SK-N-DZ (cell line): Measurements from ENCODE around the gene TSPAN5.
"Not testable (repeated sequence)": the region's sequence is repeated elsewhere in the genome, so short reads cannot be mapped to it uniquely, and the experiment has no call there.

Experiments
- DNase-seq: peaks from one replicate; pipeline ENCODE4 v3.0.0-alpha.2; 2015; ENCODE audit warnings: low spot score

Gene TSPAN5

DNA sequence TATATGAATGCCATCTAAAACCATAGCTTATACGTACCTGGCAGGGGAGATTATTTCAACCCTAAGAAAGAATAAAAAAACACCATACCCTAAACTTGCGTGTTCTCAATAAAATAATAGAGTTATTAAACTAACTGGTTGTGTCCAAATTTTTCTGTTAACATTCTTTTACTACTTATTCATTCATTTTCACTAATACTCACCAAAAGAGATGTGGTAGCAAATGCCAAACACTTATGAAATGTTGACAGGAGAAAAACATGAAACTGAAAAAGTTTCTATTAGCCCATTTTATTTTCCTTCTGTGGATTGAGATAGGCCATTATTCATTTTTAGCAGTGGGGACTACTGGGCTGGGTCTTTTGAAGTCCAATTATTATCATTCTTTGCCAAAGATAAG lies 102.0 kb downstream of the TSPAN5 start:
- no peak for DNase-seq

DNA sequence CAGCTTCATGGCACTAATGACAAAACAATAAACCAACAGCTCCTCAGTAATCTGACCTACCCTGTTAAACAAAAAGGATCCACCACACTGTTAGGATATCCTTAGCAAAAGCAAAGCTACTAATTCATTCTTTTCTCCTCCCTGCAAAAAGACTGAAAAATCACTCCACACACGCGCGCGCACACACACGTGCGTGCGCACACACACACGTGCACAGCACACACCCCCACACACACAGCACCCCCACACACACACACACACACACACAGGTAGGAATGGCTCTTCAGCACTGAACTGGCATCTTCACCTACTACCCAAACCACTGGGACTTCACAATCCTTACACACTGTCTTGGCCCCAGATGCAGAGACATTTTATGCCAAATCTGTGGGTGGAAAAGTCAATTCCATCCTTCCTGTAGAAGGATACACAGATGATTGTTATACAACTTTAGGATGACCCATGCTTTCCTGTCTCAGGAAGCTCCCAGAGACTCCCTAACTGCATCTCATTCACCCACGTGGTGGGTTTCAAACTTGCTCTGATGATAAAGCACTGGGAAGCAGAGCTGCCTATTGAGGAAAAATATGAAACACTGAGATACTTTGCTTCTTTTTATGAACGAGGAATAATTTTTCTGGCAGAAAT lies 102.5 kb downstream of the TSPAN5 start:
- no peak for DNase-seq

DNA sequence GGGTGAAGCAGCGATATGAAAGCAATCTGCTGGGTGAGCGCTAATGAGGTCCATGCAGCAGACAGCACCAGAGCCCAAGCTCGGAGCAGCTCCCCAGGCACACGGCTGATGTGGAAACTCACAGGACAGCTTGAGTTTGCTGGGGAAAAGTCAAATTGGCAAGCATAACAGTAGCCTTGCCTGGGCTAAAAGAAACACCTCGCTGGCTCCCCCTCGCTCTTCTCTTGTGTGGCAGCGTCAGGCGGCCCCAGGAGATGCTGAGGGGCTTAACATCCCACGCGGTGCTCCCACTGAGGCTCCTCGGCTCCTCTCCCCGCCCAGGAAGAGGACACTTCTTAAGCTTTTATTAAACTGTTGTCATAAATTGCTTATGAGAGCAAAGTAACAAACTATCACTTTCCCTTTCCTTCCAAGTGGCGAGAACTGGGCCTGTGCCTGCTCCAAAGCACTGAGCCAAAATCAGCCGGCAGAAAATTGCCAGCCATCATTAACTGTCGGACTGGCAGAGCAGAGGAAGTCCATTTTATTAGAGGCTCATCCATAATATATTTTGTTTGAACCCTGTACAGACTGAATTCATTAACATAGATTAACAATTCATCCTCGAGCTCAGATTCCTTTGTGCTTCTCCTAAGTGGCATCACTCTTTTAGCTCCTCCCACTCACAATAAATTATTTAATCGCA lies 111.4 kb downstream of the TSPAN5 start:
- DNase-seq = no peak

- no peak for DNase-seq
Observed at GRCh38 chr4:98544818-98545414, 113.5 kb downstream of the TSPAN5 start.

- no peak for DNase-seq
Observed at GRCh38 chr4:98544141-98544817, 114.1 kb downstream of the TSPAN5 start.

DNA sequence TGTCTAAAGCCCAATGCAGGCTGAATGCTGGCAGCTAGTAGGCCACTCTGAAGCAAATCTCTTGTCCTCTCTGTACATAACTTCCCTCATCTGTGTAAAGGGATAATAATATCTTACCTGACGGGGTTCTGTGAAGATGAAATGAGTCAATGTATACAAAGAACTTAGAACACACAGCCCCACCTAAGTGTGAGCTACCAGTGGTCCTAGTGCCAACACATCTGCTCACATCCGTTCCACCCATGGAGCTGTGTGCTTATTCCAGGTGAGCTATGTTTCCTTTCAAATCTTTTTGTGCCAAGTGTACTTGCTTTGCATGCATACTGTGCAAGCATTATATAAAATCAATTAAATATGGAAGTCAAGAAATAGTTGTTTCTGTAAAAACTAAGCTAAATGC lies 116.4 kb downstream of the TSPAN5 start:
- DNase-seq = no peak

GRCh38 chr4:98540803-98541202 lies 117.6 kb downstream of the TSPAN5 start:
- DNase-seq = no peak

DNA sequence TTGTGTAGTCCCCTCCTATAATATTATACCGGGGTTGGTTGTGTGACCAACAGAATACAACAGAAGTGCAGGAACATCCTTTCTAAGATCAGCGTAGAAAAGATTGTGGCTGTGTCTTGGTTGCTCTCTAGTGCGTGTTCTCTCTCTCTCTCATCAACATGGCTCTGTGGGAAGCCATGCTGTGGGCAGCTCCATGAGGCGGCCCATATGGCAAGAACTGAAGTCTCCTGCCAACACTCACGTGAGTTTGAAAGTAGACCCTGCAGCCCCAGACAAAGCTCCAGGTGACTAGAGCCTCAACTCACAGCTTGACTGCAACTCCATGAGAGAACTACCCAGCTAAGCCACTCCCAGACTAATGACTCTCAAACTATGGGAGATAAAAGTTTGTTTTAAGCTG lies 118.7 kb downstream of the TSPAN5 start:
- DNase-seq = no peak

- no peak for DNase-seq
Observed at GRCh38 chr4:98539299-98539698, 119.1 kb downstream of the TSPAN5 start.

DNA sequence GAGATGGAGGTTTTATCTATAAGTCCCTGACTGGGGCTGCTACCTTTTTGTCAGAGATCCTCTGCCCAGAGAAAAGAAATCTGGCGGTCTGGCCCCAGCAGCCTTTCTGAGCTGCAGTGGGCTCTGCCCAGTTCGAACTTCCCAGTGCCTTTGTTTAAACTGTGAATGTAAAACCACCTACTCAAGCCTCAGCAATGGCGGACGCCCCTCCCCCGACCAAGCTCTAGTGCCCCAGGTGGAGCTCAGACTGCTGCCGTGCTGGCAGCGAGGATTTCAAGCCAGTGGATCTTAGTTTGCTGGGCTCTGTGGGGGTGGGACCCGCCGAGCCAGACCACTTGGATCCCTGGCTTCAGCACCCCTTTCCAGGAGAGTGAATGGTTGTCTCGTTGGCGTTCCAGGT lies 121.8 kb downstream of the TSPAN5 start:
- DNase-seq = no peak

- DNase-seq = not testable (repeated sequence)
Observed at GRCh38 chr4:98534146-98534545, 124.3 kb downstream of the TSPAN5 start.

GRCh38 chr4:98530572-98530971 lies 127.8 kb downstream of the TSPAN5 start:
- no peak for DNase-seq

DNA sequence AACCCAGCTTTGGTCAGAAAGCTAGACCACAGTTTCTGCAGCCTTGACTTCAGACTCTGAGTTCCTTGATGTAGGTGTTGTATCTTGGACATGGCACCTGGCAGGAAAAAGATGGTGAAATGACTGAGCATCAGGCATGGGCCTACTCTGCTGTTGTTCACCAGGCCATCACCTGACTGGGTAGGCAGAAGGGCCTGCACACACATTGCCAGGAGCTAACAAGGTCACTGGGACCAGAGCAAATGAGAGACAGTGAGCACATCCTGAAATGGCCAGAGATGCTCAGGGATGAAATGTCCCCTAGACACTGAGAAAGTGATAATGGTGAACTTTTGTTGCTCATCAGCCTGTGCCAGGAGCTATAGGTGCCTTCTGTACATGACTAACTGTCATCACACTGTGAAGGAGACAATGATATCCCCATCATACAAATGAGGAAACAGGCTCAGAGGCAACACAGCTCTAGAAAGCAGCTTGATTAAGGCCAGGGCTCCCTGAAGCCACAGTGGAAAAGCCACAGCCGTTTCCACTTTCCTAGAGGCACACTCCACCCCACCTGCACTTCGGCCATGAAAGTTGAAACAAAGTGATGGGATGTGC lies 128.3 kb downstream of the TSPAN5 start:
- no peak for DNase-seq

DNA sequence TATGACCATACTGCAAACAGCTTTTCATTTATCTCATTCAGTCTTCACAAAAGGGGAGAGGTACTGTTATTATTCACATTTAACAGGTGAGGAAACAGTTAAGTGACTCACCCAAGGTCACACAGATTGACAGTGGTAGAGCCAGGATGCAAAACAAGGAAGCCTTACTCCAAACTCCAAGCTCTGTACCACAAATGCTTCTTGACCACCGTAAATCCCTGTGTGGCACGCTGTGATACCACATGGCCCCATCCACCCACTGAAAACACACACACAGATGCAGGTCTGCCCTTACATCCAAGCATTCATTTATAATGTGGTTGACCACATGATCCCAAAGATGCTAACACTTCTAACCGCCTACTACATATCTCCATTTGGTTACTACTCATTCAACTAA lies 129.5 kb downstream of the TSPAN5 start:
- no peak for DNase-seq

DNA sequence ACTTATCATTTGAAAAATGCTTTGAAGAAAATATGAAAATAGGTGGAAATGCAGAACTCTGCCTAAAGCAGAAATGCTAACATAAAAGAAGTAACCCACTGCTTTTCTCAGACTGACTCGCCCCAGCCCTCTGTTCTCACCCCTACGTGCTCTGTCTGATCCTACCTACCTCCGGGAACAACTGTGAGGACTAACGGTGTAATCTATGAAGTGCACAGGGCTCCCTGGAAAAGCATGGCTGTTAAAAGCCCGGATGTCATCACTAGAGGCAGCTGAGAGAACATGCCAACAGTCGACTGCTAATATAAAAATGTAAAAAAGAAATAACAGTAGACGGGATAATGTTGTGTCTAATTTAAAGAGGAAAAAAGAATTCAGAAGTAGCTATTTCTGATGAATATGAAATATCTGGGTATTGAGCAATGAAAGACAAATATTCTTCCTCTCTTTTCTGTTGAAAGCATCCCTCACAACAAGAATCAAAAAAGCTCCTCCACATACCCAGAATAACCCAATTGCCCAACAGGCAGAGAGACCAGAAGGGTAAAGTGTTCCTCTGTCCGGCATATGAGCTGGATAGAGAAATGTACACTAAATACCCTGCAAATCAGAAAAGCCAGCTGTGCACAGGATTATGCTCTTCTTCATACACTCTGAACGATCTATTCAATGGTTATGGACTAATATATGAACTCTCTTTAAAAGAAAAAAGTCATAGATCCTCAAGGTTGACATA lies 130.7 kb downstream of the TSPAN5 start:
- no peak for DNase-seq

- DNase-seq = no peak
Observed at GRCh38 chr4:98524230-98524629, 134.2 kb downstream of the TSPAN5 start.

DNA sequence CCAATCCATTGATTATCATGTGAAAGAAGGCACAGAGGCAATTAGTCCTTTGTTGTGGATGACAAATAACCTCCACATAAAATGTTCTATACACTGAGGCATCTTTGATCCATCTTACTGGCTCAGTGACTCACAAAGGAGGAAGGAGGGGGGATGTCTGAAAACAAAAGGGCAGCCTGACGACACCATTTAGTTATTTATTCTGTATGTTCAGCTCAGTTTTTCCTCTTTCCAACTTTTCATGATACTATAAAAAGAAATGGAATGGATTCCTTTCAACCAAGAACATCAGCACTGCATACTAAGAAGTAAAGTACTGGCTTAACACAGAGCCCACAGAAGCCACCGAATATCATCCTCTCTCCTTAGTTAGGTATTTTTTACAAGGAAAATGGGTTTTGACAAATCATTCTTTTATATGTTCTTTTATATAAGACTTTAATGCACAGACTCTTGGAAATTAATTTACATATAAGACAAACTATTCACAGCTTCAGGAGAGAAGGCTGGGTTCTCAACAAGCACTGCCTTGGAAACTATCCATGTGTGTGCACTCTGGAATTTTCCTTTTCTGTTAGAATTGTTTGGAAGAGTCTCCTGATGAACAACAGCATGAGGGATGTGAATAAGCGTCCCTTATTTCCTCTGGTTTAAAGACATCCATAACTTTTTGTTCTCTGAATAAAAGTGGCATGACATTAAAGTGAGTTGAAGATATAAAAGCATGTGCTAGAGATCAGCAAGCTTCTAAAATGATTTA lies 135.6 kb downstream of the TSPAN5 start:
- DNase-seq = no peak

DNA sequence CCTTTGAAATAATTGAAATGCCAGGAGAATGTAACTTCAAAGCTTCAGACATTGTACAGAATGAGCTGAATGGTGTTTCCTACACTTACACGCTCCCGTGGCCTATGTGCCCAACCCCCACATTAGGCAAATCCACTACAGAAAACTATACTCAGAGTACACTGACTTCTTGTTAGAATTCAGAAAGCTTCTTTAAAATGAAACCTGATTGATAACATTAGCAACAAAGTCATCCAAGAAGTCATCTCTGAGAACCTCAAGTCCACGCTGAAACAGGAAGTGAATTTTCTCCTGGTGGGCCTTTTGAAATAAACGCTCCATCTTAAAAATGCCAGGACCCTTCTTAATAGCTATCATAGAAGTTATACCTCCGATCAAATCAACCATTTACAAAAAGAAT lies 136.3 kb downstream of the TSPAN5 start:
- DNase-seq = no peak

GRCh38 chr4:98521486-98521885 lies 136.9 kb downstream of the TSPAN5 start:
- DNase-seq = no peak

DNA sequence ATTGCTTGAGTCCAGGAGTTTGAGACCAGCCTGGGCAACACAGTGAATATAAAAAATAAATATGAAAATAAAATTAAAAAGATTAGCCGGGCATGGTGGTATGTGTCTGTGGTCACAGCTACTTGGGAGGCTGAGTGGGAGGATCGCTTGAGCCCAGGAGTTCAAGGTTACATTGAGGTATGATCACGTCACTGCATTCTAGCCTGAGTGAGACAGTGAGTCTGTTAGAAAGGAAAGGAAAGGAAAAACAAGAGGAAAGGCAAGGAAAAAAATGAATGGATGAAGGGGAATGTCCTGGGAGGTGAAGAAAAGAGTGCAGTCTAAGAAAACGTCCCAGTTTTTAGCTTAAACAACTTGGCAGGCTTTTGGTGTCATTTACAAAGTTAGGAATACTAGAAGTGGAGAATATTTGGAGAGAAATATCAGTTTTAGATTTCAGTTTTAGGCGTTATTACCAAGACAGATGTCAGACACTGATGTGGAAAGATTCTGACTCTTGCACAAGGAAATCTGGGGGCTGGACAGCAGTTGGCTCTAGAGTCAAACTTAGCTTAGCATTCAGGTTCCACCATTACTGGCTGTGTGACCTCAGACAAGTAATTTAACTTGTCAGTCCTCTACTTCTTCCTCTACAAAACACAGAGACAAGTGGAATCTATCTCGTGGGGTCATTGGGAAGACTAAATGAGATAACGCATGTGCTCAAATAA lies 139.0 kb downstream of the TSPAN5 start:
- no peak for DNase-seq
